GM18505 (cell line): ENCODE results near the gene MPV17L2.
"Not testable (repeated sequence)": the region's sequence is repeated elsewhere in the genome, so short reads cannot be mapped to it uniquely, and the experiment has no call there.

Experiments
- ATAC-seq: cut with Tn5 transposase; IDR thresholded peaks from one replicate; pipeline ENCODE4 v1.9.1; 2021; ENCODE audit not compliant: unreplicated experiment
- POLR2A ChIP-seq: IDR thresholded peaks from 4 replicates; pipeline ENCODE4 v1.6.1; 2011; ENCODE audit warnings: borderline replicate concordance; ENCODE audit not compliant: insufficient read depth, insufficient read length; ENCODE audit errors: extremely low read depth

The MPV17L2 gene

DNA sequence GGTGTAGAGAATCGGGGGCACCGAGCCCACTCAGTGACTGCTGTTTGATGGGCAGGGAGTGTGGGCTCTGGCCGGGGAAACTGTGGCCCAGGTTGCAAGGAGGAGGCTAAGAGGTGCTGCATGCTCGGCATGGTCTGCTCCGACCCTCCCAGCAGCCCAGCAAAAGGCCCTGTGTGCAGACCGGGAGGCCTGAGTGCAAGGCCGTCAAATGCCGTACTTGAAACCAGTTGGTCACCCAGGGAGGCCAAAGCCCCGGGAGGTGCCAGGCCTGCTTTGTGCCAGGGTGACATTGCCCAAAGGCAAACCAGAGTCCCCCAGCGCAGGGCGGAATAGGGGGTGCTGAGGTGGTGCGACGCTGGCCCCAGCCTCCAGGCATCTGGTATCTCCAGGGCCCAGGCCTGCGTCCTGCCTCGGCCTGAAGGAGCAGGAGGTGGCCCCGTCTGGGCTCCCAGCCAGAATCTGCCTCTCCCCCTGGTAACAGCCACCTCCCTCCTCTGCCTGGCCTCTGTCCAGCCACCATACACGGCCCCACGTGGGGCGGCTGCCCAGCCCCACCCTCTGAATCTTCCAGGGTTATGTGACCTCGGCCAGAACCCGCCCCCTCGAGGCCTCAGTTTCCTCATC, 36.1 kb upstream of the MPV17L2 start:
- TF ChIP-seq POLR2A: no peak
- no peak for ATAC-seq

- no peak for ATAC-seq
- no peak for TF ChIP-seq POLR2A
Measured at GRCh38 chr19:18157465-18158063, 35.5 kb upstream of the MPV17L2 start.

DNA sequence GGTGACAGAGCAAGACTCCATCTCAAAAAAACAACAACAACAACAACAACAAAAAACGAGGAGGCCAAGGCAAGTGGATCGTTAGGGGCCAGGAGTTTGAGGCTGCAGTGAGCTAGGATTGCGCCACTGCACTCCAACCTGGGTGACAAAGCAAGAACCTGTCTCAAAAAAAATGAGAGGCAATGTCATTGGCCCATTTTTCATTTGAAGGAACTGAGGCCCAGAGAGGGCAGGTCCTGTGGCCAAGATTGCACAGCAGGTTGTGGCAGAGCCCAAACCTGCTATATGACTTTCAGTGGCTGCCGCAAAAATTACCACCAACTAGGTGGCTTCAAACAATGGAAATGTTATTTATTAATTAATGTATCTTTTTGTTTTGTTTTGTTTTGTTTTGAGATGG, 34.6 kb upstream of the MPV17L2 start:
- ATAC-seq: no peak
- TF ChIP-seq POLR2A: no peak

DNA sequence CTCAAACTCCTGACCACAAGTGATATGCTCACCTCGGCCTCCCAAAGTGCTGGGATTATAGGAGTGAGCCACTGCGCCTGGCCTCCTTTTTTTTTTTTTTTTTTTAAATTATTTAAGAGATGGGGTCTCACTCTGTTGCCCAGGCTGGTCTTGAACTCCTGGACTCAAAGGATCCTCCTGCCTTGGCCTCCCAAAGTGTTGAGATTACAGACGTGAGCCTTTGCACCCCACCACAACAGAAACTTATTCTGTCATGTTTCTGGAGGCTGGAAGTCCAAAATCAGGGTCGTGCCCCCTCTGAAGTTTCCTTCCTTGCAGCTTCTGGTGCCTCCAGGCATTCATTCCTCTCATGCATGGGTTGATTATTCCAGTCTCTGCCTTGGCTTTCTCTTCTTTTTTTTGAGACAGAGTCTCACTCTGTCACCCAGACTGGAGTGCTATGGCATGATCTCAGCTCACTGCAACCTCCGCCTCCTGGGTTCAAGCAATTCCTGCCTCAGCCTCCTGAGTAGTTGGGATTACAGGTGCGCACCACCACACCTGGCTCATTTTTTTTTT, 33.9 kb upstream of the MPV17L2 start:
- not testable (repeated sequence) for ATAC-seq

GRCh38 chr19:18159810-18160209, 33.2 kb upstream of the MPV17L2 start:
- ATAC-seq: no peak
- no peak for TF ChIP-seq POLR2A

- ATAC-seq: no peak
- TF ChIP-seq POLR2A: no peak
Measured at GRCh38 chr19:18160493-18160970, 32.5 kb upstream of the MPV17L2 start.

- ATAC-seq: peak; percentile 70
- TF ChIP-seq POLR2A: peak; percentile 74
Measured at GRCh38 chr19:18160971-18161635, 31.9 kb upstream of the MPV17L2 start.

DNA sequence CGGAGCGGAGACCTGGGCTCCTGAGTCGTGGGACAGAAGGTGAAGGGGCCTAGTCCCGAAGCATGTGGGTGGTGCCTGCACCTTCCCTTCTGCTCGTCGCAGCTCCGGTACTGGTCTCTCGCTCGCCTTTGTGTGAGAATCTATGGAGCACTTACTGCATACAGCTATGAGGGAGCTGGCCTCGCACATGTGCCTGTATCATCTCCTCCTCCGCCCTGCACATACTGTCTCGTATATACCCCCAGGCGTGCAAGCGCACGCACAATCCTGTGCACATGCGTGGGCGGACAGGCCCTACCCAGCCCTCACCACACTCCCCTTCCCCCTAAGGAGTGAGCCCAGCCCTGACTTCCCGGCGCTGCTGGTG, 31.4 kb upstream of the MPV17L2 start:
- ATAC-seq: no peak

GRCh38 chr19:18164072-18164471, 28.9 kb upstream of the MPV17L2 start:
- no peak for ATAC-seq
- no peak for TF ChIP-seq POLR2A

More for the DNA sequence above, 31.4 kb upstream of the MPV17L2 start:
- TF ChIP-seq POLR2A: no peak

GRCh38 chr19:18165794-18166544, 27.0 kb upstream of the MPV17L2 start:
- ATAC-seq: no peak
- no peak for TF ChIP-seq POLR2A

- ATAC-seq: no peak
- TF ChIP-seq POLR2A: no peak
Measured at GRCh38 chr19:18167011-18167410, 26.0 kb upstream of the MPV17L2 start.

- no peak for ATAC-seq
- TF ChIP-seq POLR2A: no peak
Measured at GRCh38 chr19:18167975-18168645, 24.9 kb upstream of the MPV17L2 start.
